ENCODE results near the gene CHD9. TPM values are rescaled to one million over a fixed set of nuclear protein-coding genes. Genes with fewer than 3 reads are reported as not detected.
A peak's percentile ranks its signal among the peaks of the same experiment; 100 is the strongest.

CHD9 gene
- total RNA-seq, 1 donor from 2014 or later = 49.2 TPM

DNA sequence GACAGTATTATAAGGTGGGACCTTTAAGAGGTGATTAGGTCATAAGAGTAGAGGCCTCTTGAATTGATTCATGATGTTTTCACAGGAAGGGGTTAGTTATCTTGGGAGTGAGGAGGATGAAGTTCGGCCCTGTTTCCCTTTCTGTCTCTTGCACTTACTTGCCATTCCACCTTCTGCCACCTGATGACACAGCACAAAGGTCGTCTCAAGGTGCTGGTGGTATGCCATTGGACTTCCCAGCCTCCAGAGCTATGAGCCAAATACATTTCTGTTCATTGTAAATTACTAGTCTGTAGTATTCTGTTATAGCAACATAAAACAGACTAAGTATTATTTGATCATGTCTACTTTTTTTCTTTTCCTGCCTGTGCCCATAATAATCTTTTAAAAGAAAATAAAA is 23.5 kb downstream of the CHD9 start:
- peaks cover 5% of the 10 kb centered on the region for H3K9me3 Mint-ChIP-seq (ENCODE audit: unreplicated experiment)
- peaks cover 16% of the 10 kb centered on the region for H3K4me1 Mint-ChIP-seq (ENCODE audit: unreplicated experiment)
- peaks cover 37% of the 10 kb centered on the region for H3K36me3 Mint-ChIP-seq (ENCODE audit: low read depth, unreplicated experiment)
- TF ChIP-seq, protein P1, sequence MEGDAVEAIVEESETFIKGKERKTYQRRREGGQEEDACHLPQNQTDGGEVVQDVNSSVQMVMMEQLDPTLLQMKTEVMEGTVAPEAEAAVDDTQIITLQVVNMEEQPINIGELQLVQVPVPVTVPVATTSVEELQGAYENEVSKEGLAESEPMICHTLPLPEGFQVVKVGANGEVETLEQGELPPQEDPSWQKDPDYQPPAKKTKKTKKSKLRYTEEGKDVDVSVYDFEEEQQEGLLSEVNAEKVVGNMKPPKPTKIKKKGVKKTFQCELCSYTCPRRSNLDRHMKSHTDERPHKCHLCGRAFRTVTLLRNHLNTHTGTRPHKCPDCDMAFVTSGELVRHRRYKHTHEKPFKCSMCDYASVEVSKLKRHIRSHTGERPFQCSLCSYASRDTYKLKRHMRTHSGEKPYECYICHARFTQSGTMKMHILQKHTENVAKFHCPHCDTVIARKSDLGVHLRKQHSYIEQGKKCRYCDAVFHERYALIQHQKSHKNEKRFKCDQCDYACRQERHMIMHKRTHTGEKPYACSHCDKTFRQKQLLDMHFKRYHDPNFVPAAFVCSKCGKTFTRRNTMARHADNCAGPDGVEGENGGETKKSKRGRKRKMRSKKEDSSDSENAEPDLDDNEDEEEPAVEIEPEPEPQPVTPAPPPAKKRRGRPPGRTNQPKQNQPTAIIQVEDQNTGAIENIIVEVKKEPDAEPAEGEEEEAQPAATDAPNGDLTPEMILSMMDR (IDR thresholded peaks at IDR 0.05; ENCODE audit: unreplicated experiment) = no peak
- no peak for DNase-seq (ENCODE audit: low spot score)
- H3K4me3 Mint-ChIP-seq (ENCODE audit: unreplicated experiment) = peak overlapping the region; percentile 16
- no peak overlapping the region for H3K27ac Mint-ChIP-seq (ENCODE audit: unreplicated experiment)
- H3K27me3 Mint-ChIP-seq (ENCODE audit: unreplicated experiment) = peaks cover 4% of the 10 kb centered on the region

- Mint-ChIP-seq H3K9me3 (ENCODE audit: unreplicated experiment) (peaks cover 5% of the 10 kb centered on the region), H3K27ac (ENCODE audit: unreplicated experiment) (no peak overlapping the region), H3K27me3 (ENCODE audit: unreplicated experiment) (peaks cover 4% of the 10 kb centered on the region), H3K4me3 (ENCODE audit: unreplicated experiment) (no peak overlapping the region), H3K36me3 (ENCODE audit: low read depth, unreplicated experiment) (peaks cover 33% of the 10 kb centered on the region), H3K4me1 (ENCODE audit: unreplicated experiment) (peaks cover 16% of the 10 kb centered on the region)
- TF ChIP-seq, protein P1 (IDR thresholded peaks at IDR 0.05; ENCODE audit: unreplicated experiment) = no peak
- DNase-seq (ENCODE audit: low spot score) = no peak
These were observed 24.1 kb downstream of the CHD9 start for GRCh38 chr16:53078765-53079485.

GRCh38 chr16:53080345-53081031 is 25.7 kb downstream of the CHD9 start:
- no peak for DNase-seq (ENCODE audit: low spot score)
- Mint-ChIP-seq H3K36me3 (ENCODE audit: low read depth, unreplicated experiment) (peaks cover 19% of the 10 kb centered on the region), H3K4me3 (ENCODE audit: unreplicated experiment) (no peak overlapping the region), H3K4me1 (ENCODE audit: unreplicated experiment) (peaks cover 19% of the 10 kb centered on the region), H3K27ac (ENCODE audit: unreplicated experiment) (no peak overlapping the region), H3K27me3 (ENCODE audit: unreplicated experiment) (peaks cover 4% of the 10 kb centered on the region), H3K9me3 (ENCODE audit: unreplicated experiment) (peaks cover 3% of the 10 kb centered on the region)
- TF ChIP-seq, protein P1 (IDR thresholded peaks at IDR 0.05; ENCODE audit: unreplicated experiment) = no peak

GRCh38 chr16:53081032-53081424 is 26.2 kb downstream of the CHD9 start:
- Mint-ChIP-seq H3K4me3 (ENCODE audit: unreplicated experiment) (no peak overlapping the region), H3K9me3 (ENCODE audit: unreplicated experiment) (no peaks in the 10 kb centered on the region), H3K27me3 (ENCODE audit: unreplicated experiment) (peaks cover 4% of the 10 kb centered on the region), H3K36me3 (ENCODE audit: low read depth, unreplicated experiment) (peaks cover 13% of the 10 kb centered on the region), H3K4me1 (ENCODE audit: unreplicated experiment) (peaks cover 24% of the 10 kb centered on the region), H3K27ac (ENCODE audit: unreplicated experiment) (no peak overlapping the region)
- TF ChIP-seq, protein P1 (IDR thresholded peaks at IDR 0.05; ENCODE audit: unreplicated experiment) = no peak
- DNase-seq (ENCODE audit: low spot score) = no peak

Data from endothelial cell (in vitro differentiated cells).